Tibial nerve (tissue), 3 donors: Measurements from ENCODE around the gene GRIK3.

Experiments used
- POLR2A ChIP-seq, 2 donors: fragments of 450-650 bp; IDR thresholded peaks; one replicate each; pipeline ENCODE4 v1.6.1; 2017; ENCODE audit warnings: antibody characterized with exemption in 2 of 2, mild to moderate bottlenecking in 2 of 2, moderate library complexity in 2 of 2
- TF ChIP-seq, protein P1 (sequence below), 5 experiments: fragments of 200-600 bp in 3 of 5; fragments of 450-650 bp in 2 of 5; sonication (generic) in 3 of 5; IDR thresholded peaks; one replicate each; pipeline ENCODE4 v1.5.1; 2016 to 2019; ENCODE audit warnings: antibody characterized with exemption in 5 of 5, mild to moderate bottlenecking in 3 of 5, moderate library complexity in 2 of 5

DNA sequence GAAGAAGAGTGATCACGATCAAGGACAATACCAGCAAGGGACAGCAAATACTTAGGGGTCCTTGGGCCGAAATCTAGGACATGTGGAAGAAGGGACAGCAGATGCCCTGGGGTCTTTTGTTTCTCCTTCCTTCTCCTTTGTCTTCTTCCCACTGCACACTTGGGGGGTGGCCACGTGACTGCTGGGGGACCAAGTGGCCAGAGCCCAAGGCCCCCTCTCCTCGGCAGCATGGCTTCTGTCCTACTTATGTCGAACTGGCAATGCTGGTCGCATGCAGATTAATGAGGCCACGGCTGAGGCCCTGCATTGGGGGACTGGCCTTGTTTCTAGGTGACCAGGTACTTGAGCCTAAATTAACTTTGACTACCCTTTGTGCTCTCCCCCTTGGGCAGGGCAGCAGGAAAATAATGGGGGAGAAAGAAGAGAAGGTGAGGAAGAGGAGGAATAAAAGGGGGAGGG lies 83.0 kb downstream of the GRIK3 start:
- TF ChIP-seq, protein P1, sequence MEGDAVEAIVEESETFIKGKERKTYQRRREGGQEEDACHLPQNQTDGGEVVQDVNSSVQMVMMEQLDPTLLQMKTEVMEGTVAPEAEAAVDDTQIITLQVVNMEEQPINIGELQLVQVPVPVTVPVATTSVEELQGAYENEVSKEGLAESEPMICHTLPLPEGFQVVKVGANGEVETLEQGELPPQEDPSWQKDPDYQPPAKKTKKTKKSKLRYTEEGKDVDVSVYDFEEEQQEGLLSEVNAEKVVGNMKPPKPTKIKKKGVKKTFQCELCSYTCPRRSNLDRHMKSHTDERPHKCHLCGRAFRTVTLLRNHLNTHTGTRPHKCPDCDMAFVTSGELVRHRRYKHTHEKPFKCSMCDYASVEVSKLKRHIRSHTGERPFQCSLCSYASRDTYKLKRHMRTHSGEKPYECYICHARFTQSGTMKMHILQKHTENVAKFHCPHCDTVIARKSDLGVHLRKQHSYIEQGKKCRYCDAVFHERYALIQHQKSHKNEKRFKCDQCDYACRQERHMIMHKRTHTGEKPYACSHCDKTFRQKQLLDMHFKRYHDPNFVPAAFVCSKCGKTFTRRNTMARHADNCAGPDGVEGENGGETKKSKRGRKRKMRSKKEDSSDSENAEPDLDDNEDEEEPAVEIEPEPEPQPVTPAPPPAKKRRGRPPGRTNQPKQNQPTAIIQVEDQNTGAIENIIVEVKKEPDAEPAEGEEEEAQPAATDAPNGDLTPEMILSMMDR (IDR thresholded peaks at IDR 0.05) = no peak
- TF ChIP-seq POLR2A (IDR thresholded peaks at IDR 0.05) = no peak
